Measurements from ENCODE around the gene MAST2. TPM values are rescaled to one million over a fixed set of nuclear protein-coding genes. Genes with fewer than 3 reads are reported as not detected.
A peak's percentile ranks its signal among the peaks of the same experiment; 100 is the strongest.

The MAST2 gene
- total RNA-seq, 6 donors from 2014 or later: 16.0 to 77.8 (median 26.4) TPM

GRCh38 chr1:45809761-45810160 is 6.3 kb downstream of the MAST2 start:
- peaks cover 0 to 6% (median 3%) of the 10 kb centered on the region in 4 donors for H3K4me1 ChIP-seq
- DNase-seq (no peak), ATAC-seq (ENCODE audit: low FRiP score in 2 of 2) (no peak)
- no peak overlapping the region for H3K27ac ChIP-seq
- H3K27me3 ChIP-seq: no peaks in the 10 kb centered on the region
- no peak overlapping the region for H3K4me3 ChIP-seq
- TF ChIP-seq POLR2AphosphoS5 (IDR thresholded peaks at IDR 0.05) (no peak), EP300 (IDR thresholded peaks at IDR 0.05) (no peak), POLR2A (IDR thresholded peaks at IDR 0.05) (no peak)
- TF ChIP-seq, protein P1, sequence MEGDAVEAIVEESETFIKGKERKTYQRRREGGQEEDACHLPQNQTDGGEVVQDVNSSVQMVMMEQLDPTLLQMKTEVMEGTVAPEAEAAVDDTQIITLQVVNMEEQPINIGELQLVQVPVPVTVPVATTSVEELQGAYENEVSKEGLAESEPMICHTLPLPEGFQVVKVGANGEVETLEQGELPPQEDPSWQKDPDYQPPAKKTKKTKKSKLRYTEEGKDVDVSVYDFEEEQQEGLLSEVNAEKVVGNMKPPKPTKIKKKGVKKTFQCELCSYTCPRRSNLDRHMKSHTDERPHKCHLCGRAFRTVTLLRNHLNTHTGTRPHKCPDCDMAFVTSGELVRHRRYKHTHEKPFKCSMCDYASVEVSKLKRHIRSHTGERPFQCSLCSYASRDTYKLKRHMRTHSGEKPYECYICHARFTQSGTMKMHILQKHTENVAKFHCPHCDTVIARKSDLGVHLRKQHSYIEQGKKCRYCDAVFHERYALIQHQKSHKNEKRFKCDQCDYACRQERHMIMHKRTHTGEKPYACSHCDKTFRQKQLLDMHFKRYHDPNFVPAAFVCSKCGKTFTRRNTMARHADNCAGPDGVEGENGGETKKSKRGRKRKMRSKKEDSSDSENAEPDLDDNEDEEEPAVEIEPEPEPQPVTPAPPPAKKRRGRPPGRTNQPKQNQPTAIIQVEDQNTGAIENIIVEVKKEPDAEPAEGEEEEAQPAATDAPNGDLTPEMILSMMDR (IDR thresholded peaks at IDR 0.05): no peak
- H3K36me3 ChIP-seq: peaks cover 0 to 10% (median 0%) of the 10 kb centered on the region in 4 donors
- H3K9me3 ChIP-seq: no peaks in the 10 kb centered on the region

- Histone ChIP-seq H3K27me3 (no peaks in the 10 kb centered on the region), H3K4me3 (no peak overlapping the region), H3K4me1 (no peaks in the 10 kb centered on the region), H3K9me3 (no peaks in the 10 kb centered on the region), H3K36me3 (peaks cover 0 to 10% (median 0%) of the 10 kb centered on the region in 4 donors), H3K27ac (no peak overlapping the region)
- ATAC-seq (ENCODE audit: low FRiP score in 2 of 2) (no peak), DNase-seq (no peak)
- no peak for TF ChIP-seq POLR2AphosphoS5 (IDR thresholded peaks at IDR 0.05)
- no peak for TF ChIP-seq EP300 (IDR thresholded peaks at IDR 0.05)
- TF ChIP-seq, protein P1 (IDR thresholded peaks at IDR 0.05): no peak
- TF ChIP-seq POLR2A (IDR thresholded peaks at IDR 0.05): no peak
- WGBS, 2 donors: 87 to 95% methylated on average over 2 of the region's 2 CpGs
These were observed 11.4 kb downstream of the MAST2 start for GRCh38 chr1:45814776-45815175.

DNA sequence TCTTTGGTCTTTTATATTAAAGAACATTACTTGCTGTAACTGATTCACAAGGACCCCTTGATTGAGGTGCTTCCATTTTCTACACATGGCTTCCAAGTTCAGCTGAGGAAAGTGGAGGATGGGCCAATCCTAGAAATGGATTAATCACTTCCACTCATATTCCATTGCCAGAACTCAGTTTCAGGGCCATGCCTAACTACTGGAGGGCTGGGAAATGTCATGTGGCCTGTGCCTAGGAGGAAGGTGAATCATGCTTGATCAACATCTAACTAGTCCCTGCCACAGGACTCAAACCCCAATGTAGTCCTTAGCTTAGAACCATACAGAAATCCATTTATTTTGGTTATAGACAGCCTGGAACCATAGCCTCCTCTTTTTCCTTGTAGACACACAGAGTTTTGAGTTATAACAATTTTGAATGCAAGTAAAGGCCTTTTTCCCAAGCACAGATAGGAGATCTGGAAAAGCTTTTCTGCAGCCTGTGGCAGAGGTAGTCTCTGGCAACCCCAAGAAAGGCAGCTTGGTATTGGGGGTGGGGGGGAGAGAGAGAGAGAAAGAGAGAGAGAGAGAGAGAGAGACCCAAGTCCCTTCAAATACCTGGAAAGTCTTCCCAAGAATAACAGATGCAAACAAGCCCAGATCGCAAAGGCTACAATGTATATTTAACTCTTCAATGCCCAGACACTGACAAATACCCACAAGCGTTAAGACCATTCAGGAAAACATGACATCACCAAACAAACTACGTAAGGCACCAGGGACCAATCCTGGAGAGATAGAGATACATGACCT is 12.5 kb downstream of the MAST2 start:
- Histone ChIP-seq H3K27ac (no peak overlapping the region), H3K27me3 (no peaks in the 10 kb centered on the region), H3K4me3 (no peak overlapping the region), H3K9me3 (no peaks in the 10 kb centered on the region), H3K36me3 (peaks cover 0 to 10% (median 0%) of the 10 kb centered on the region in 4 donors), H3K4me1 (no peaks in the 10 kb centered on the region)
- DNase-seq: no peak
- no peak for ATAC-seq (ENCODE audit: low FRiP score in 2 of 2)
- 72 to 87% methylated on average over 3 of the region's 3 CpGs for WGBS, 2 donors
- TF ChIP-seq POLR2AphosphoS5 (IDR thresholded peaks at IDR 0.05) (no peak), POLR2A (IDR thresholded peaks at IDR 0.05) (no peak), EP300 (IDR thresholded peaks at IDR 0.05) (no peak)
- TF ChIP-seq, protein P1 (IDR thresholded peaks at IDR 0.05): no peak

DNA sequence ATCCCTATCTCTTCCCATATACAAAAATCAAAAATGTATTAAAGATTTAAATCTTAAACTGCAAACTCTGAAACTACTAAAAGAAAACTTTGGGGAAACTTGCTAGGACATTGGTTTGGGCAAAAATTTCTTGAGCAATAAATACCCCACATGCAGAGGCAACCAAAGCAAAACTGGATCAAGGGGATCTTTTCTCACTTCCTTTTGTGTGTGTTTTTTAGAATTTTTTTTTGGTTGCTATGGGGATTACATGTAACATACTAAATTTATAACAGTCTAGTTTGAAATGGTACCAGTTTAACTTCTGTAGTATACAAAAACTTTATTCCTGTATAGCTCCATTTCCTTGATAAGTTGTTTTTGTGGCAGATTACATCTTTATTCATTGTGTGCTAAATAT is 16.8 kb downstream of the MAST2 start:
- ATAC-seq (ENCODE audit: low FRiP score in 2 of 2) (peak in 1 of 2 donors; percentile 53), DNase-seq (no peak)
- H3K9me3 ChIP-seq: peaks cover 0 to 4% (median 0%) of the 10 kb centered on the region in 4 donors
- H3K4me3 ChIP-seq: no peak overlapping the region
- TF ChIP-seq POLR2AphosphoS5 (IDR thresholded peaks at IDR 0.05) (no peak), EP300 (IDR thresholded peaks at IDR 0.05) (no peak), POLR2A (IDR thresholded peaks at IDR 0.05) (no peak)
- TF ChIP-seq, protein P1 (IDR thresholded peaks at IDR 0.05): no peak
- H3K4me1 ChIP-seq: no peaks in the 10 kb centered on the region
- no peak overlapping the region for H3K27ac ChIP-seq
- no peaks in the 10 kb centered on the region for H3K27me3 ChIP-seq
- peaks cover 0 to 2% (median 0%) of the 10 kb centered on the region in 4 donors for H3K36me3 ChIP-seq

DNA sequence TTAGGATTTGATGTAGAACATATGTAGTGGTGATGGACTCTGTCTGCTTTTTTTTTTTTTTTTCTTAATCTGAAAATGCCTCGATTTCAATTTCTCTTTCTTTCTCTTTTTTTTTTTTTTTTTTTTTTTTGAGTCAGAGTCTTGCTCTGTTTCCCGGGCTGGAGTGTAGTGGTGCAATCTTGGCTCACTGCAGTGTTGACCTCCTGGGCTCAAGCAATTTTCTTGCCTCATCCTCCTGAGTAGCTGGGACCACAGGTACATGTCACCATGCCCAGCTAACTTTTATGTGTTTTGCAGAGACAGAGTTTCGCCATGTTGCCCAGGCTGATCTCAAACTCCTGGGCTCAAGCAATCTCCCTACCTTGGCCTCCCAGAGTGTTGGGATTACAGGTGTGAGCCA is 17.4 kb downstream of the MAST2 start:
- ATAC-seq (ENCODE audit: low FRiP score in 2 of 2) (no peak), DNase-seq (no peak)
- Histone ChIP-seq H3K4me1 (no peaks in the 10 kb centered on the region), H3K27ac (no peak overlapping the region), H3K9me3 (peaks cover 0 to 4% (median 0%) of the 10 kb centered on the region in 4 donors), H3K4me3 (no peak overlapping the region), H3K27me3 (no peaks in the 10 kb centered on the region), H3K36me3 (peaks cover 0 to 6% (median 3%) of the 10 kb centered on the region in 4 donors)
- TF ChIP-seq POLR2A (IDR thresholded peaks at IDR 0.05) (no peak), POLR2AphosphoS5 (IDR thresholded peaks at IDR 0.05) (no peak), EP300 (IDR thresholded peaks at IDR 0.05) (no peak)
- TF ChIP-seq, protein P1 (IDR thresholded peaks at IDR 0.05): no peak
- WGBS, 2 donors: 82 to 84% methylated on average over 2 to 3 of the region's 3 CpGs

All from upper lobe of left lung (tissue), 6 donors.